Activated CD4-positive, alpha-beta memory T cell treated with anti-CD3 and anti-CD28 coated beads, Interleukin-2, amount 10 ng/mL, durations not matched to agents 7 days and 5 days (primary cell): ENCODE results near the gene DPH2. TPM values are rescaled to one million over a fixed set of nuclear protein-coding genes. Genes with fewer than 3 reads are reported as not detected.

Experiments used
- CTCF ChIA-PET: fragments of 350-600 bp; sonication (Branson Sonifier 250); formaldehyde crosslinking; loops from one replicate; lab custom pipeline; 2021; ENCODE audit warnings: antibody characterized with exemption, inconsistent platforms; lab: Charles Lee
- POLR2A ChIA-PET: fragments of 350-600 bp; sonication (Branson Sonifier 250); formaldehyde crosslinking; loops from one replicate; lab custom pipeline; 2021; ENCODE audit warnings: antibody characterized with exemption; lab: Charles Lee
- DNase-seq: peaks from one replicate; pipeline ENCODE4 v3.0.0-alpha.2; 2020
- H3K27ac Mint-ChIP-seq: one replicate; pipeline ENCODE4 v1.8.0; 2021; ENCODE audit warnings: mild to moderate bottlenecking, mixed read lengths
- H3K27me3 Mint-ChIP-seq: one replicate; pipeline ENCODE4 v1.8.0; 2021; ENCODE audit warnings: mixed read lengths
- H3K36me3 Mint-ChIP-seq: one replicate; pipeline ENCODE4 v1.8.0; 2021; ENCODE audit warnings: low read depth, mixed read lengths
- H3K4me1 Mint-ChIP-seq: one replicate; pipeline ENCODE4 v1.8.0; 2021; ENCODE audit warnings: mixed read lengths
- H3K4me3 Mint-ChIP-seq: one replicate; pipeline ENCODE4 v1.8.0; 2021; ENCODE audit warnings: mild to moderate bottlenecking, mixed read lengths
- H3K9me3 Mint-ChIP-seq: one replicate; pipeline ENCODE4 v1.8.0; 2021; ENCODE audit warnings: mixed read lengths
- total RNA-seq, 2 experiments: library from RNA; stranded (reverse); gene quantifications; one replicate each; pipeline ENCODE4 v1.2.3, GENCODE V29; 2021

The DPH2 gene
- total RNA-seq, 2 experiments from 2014 or later = 18.0 to 19.2 TPM

DNA sequence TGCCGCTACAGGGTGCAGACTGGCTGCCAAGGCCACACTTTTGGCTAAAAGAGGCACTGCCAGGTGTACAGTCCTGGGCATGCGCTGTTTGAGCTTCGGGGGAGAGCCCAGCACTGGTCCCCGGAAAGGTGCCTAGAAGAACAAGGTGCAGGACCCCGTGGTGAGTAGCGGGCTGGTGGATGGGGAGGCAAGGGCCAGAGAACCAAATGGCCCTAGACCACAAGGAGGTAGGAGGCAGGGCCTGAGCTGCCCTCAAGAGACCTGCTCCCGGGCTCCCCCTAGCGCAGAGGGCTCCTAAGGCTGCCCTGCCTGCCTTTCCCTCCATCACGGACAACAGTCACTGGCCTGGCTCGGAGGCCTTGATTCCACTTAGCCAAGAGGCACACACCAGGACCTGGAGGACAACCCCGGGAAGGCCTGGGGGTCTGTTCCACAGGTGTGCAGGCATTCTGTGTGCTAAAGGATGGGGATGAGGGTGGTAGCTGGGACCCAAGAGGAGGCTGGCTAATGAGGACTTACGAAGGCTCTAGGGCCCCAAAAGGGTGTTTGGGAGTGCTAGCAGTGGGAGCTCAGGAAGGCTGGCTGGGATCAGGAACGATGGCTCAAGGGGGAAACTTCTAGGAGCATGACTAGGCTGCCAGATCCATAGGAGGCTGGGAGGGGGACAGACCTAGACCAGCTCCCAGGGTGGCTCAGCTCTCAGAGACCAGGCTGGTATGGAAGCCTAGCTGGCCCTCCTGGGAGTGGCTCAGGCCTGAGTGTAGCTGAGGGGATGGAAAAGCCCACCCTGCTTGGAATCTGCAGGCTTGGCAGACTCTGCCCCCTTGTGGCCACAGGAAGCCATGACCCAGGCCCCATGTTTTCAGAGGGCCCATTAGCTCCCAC lies 35.5 kb upstream of the DPH2 start:
- H3K4me3 Mint-ChIP-seq = no peak overlapping the region

DNA sequence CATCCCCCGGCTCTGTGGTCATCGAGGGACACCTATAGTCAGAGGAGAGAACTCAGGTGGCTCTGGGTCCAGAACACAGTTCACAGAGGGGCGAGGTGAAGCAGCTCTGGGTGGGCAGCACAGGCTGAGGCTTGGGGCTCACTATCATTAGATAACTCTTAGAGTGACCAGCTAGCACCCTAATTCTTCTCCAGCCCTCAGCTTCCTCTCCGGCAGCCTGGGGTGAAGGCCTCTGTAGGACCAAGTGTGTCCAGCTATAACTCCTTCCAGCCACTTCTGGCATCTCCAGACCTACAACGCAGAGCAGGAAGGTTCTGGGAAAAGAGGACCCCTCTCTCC lies 34.9 kb upstream of the DPH2 start:
- DNase-seq = no peak
- ChIA-PET POLR2A (interaction anchor here (0.9 to 3.1 kb wide), 6 partner anchors 8 to 284 kb away, joined by 3 to 25 read pairs (median 7); partner anchors contain the start of genes IPO13, KDM4A and ST3GAL3), CTCF (interaction anchor here (0.7 to 10.9 kb wide), 44 partner anchors 10 to 708 kb away, joined by 3 to 324 read pairs (median 6); partner anchors contain the start of genes ATP6V0B, DPH2, IPO13 and KDM4A)
- Mint-ChIP-seq H3K4me1 (peaks cover 11% of the 10 kb centered on the region), H3K9me3 (no peaks in the 10 kb centered on the region), H3K36me3 (no peaks in the 10 kb centered on the region), H3K4me3 (no peak overlapping the region), H3K27me3 (peaks cover 11% of the 10 kb centered on the region), H3K27ac (no peak overlapping the region)

More for the DNA sequence above, 35.5 kb upstream of the DPH2 start:
- H3K27ac Mint-ChIP-seq = no peak overlapping the region
- peaks cover 11% of the 10 kb centered on the region for H3K4me1 Mint-ChIP-seq
- peak; percentile 65 for DNase-seq
- H3K9me3 Mint-ChIP-seq = no peaks in the 10 kb centered on the region
- CTCF ChIA-PET = interaction anchor here (0.7 to 10.9 kb wide), 45 partner anchors 9 to 707 kb away, joined by 3 to 324 read pairs (median 6); partner anchors contain the start of genes ATP6V0B, DPH2, IPO13 and KDM4A
- POLR2A ChIA-PET = interaction anchor here (0.9 to 3.1 kb wide), 6 partner anchors 9 to 284 kb away, joined by 3 to 25 read pairs (median 7); partner anchors contain the start of genes IPO13, KDM4A and ST3GAL3
- peaks cover 11% of the 10 kb centered on the region for H3K27me3 Mint-ChIP-seq
- no peaks in the 10 kb centered on the region for H3K36me3 Mint-ChIP-seq

DNA sequence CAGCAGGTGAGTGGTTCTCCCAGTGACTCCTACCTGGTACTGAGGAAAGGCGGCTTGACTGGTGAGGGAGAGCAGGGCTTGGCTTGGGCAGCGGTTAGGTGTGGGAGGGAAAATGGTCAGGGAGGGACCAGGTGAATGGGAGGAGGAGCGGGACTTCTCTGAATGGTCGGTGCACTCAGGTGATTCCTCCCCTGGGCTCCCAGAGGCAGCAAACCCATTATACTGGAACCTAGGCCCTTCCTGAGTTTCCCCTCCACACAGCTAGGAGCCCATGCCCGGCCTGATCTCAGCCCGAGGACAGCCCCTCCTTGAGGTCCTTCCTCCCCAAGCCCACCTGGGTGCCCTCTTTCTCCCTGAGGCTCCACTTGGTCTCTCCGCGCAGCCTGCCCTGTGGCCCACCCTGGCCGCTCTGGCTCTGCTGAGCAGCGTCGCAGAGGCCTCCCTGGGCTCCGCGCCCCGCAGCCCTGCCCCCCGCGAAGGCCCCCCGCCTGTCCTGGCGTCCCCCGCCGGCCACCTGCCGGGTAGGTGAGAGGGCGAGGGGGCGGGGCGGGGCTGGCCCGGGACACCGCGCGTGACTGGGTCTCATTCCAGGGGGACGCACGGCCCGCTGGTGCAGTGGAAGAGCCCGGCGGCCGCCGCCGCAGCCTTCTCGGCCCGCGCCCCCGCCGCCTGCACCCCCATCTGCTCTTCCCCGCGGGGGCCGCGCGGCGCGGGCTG lies 33.9 kb upstream of the DPH2 start:
- Mint-ChIP-seq H3K9me3 (no peaks in the 10 kb centered on the region), H3K36me3 (no peaks in the 10 kb centered on the region), H3K27me3 (peaks cover 11% of the 10 kb centered on the region), H3K4me3 (no peak overlapping the region), H3K27ac (no peak overlapping the region), H3K4me1 (peaks cover 11% of the 10 kb centered on the region)
- no peak for DNase-seq
- ChIA-PET POLR2A (interaction anchor here (0.9 to 3.1 kb wide), 3 partner anchors 11 to 229 kb away, joined by 4 to 25 read pairs (median 4); partner anchors contain the start of genes IPO13 and ST3GAL3), CTCF (interaction anchor here (0.9 to 10.9 kb wide), 18 partner anchors 10 to 406 kb away, joined by 3 to 324 read pairs (median 8); partner anchors contain the start of genes ATP6V0B, DPH2, IPO13 and KDM4A)

- peaks cover 11% of the 10 kb centered on the region for H3K4me1 Mint-ChIP-seq
- CTCF ChIA-PET = interaction anchor here (4.7 to 10.9 kb wide), 2 partner anchors 9 to 173 kb away, joined by 102 to 324 read pairs; partner anchors contain the start of gene IPO13
- POLR2A ChIA-PET = interaction anchor here (0.8 to 3.1 kb wide), 2 partner anchors 10 kb away, joined by 3 to 25 read pairs; partner anchors contain the start of gene IPO13
- DNase-seq = no peak
- H3K4me3 Mint-ChIP-seq = peak overlapping the region; percentile 40
- no peaks in the 10 kb centered on the region for H3K36me3 Mint-ChIP-seq
- H3K27ac Mint-ChIP-seq = no peak overlapping the region
- H3K27me3 Mint-ChIP-seq = peaks cover 11% of the 10 kb centered on the region
- no peaks in the 10 kb centered on the region for H3K9me3 Mint-ChIP-seq
These were observed 33.2 kb upstream of the DPH2 start for GRCh38 chr1:43936431-43937151.

DNA sequence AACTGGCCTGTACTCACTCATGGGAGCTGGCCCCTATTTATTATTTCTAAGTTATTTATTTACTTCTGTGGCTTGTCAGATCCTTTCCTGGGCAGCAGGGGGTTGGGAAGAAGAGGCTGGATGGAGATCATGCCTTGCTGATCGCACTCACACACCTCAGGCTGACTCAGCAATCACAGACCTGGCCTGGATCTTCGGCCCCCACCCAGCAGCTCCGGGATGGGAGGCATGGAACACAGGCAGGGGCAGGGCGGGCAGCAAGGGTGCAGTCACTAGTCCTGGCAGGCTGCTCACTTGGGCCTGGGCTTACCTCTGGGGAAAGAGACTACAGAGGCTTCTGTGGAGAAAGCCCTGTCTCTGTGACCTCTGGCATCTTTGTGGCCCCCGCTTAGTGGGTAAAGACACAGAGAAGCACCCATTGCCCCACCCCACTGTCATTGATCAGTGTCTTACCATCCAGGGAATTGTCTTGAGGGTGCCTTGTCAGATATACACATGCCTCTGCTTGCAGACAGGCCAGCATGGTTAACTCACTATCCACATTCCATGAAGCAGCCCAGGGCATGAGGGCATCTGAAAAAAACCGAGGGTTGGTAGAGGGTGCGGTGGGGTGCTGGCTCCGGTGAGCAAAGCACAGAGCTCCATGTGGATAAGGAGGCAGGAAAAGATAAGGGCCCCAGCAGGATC lies 32.5 kb upstream of the DPH2 start:
- Mint-ChIP-seq H3K9me3 (no peaks in the 10 kb centered on the region), H3K27me3 (peaks cover 11% of the 10 kb centered on the region), H3K27ac (no peak overlapping the region), H3K4me1 (peaks cover 11% of the 10 kb centered on the region), H3K36me3 (no peaks in the 10 kb centered on the region), H3K4me3 (no peak overlapping the region)
- ChIA-PET CTCF (interaction anchor here (4.7 to 10.9 kb wide), 2 partner anchors 8 to 173 kb away, joined by 102 to 324 read pairs; partner anchors contain the start of gene IPO13), POLR2A (interaction anchor here (0.8 kb wide), 1 partner anchor 10 kb away, joined by 3 read pairs; the partner anchor contains the start of gene IPO13)
- no peak for DNase-seq

DNA sequence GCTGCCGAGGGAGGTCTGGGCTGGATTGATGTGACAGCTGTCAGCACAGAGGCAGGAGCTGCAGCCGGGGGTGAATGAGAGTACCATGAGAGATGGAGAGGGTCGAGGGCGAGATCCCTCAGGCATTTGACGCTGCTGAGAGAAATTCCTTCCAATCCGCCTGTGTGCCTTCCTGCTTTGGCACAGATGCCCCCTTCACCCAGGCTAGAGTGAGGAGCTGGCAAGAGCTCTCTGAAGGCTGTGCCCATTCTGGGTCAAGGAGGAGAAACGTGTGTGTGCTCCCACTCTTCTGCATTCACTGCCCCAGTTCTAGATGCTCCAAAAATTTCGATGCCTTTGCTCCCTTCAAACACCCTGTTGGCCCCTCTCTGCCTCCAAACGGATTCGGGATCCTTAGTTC lies 31.4 kb upstream of the DPH2 start:
- CTCF ChIA-PET = interaction anchor here (10.9 kb wide), 1 partner anchor 174 kb away, joined by 324 read pairs; no protein-coding TSS in a partner anchor
- POLR2A ChIA-PET = no interaction called here
- Mint-ChIP-seq H3K9me3 (no peaks in the 10 kb centered on the region), H3K27me3 (peaks cover 11% of the 10 kb centered on the region), H3K4me3 (no peak overlapping the region), H3K27ac (no peak overlapping the region), H3K36me3 (peaks cover 3% of the 10 kb centered on the region), H3K4me1 (peaks cover 13% of the 10 kb centered on the region)
- no peak for DNase-seq

DNA sequence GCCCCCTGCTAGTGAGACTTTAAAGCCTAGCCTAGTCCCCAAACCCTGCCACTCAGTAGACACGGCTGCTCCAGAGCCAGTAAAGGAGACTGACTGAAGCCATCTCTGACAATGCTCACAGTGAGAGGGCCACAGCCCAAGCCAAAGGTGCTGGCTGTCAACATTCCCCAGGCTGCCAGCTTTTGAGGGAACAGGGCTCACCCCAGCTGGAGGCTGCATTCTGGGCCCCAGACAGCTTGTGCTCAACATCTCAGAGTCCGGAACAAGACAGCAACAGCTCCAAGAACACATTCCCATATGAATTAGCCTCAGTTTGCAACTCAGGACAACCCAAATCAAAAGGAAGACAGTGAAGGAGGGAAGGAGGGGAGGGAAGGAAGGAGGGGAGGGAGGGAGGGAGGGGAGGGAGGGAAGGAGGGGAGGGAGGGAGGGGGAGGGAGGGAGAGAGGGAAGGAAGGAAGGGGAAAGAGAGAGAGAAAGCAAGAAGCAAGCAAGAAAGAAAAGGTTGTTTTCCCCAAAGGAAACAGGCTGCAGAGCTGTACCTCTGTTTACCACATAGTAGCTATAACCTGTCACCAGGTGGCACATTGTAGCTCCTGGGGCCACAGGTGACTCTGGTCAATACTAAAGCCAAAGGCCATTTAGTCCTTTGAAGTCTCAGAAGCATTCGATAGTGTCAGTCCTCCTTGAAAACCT lies 30.8 kb upstream of the DPH2 start:
- no peak overlapping the region for H3K27ac Mint-ChIP-seq
- no peaks in the 10 kb centered on the region for H3K9me3 Mint-ChIP-seq
- peaks cover 3% of the 10 kb centered on the region for H3K36me3 Mint-ChIP-seq
- peaks cover 8% of the 10 kb centered on the region for H3K27me3 Mint-ChIP-seq
- DNase-seq = no peak
- ChIA-PET POLR2A (no interaction called here), CTCF (interaction anchor here (1.6 to 10.9 kb wide), 2 partner anchors 175 kb away, joined by 6 to 324 read pairs; no protein-coding TSS in a partner anchor)
- peaks cover 9% of the 10 kb centered on the region for H3K4me1 Mint-ChIP-seq
- no peak overlapping the region for H3K4me3 Mint-ChIP-seq

DNA sequence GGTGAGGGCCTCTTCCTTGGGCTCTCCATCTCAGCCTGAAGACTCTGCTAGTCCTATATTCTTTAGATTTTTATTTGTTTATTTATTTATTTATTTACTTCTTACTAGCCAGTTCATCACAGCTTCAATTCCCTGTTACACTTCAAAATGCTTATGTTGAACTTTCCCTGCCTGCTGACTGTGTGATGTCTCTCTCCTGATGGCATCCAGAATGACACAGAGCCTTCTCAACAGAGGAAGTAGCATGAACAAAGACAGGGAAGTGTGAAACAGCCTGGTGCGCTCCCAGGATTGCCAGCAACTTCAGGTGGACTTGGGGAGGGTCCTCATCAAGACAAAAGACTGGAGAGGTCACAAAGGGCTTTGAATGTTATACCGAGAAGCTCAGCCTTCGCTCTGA lies 27.4 kb upstream of the DPH2 start:
- no peak overlapping the region for H3K4me3 Mint-ChIP-seq
- ChIA-PET POLR2A (no interaction called here), CTCF (interaction anchor here (1.0 to 5.6 kb wide), 3 partner anchors 7 to 179 kb away, joined by 3 to 102 read pairs (median 9); partner anchors contain the start of gene ARTN)
- H3K36me3 Mint-ChIP-seq = peaks cover 6% of the 10 kb centered on the region
- no peak for DNase-seq
- H3K27me3 Mint-ChIP-seq = no peaks in the 10 kb centered on the region
- no peak overlapping the region for H3K27ac Mint-ChIP-seq
- H3K9me3 Mint-ChIP-seq = no peaks in the 10 kb centered on the region
- H3K4me1 Mint-ChIP-seq = peaks cover 24% of the 10 kb centered on the region

GRCh38 chr1:43944860-43945259 lies 24.9 kb upstream of the DPH2 start:
- H3K27ac Mint-ChIP-seq = no peak overlapping the region
- CTCF ChIA-PET = interaction anchor here (1.4 to 5.6 kb wide), 4 partner anchors 10 to 291 kb away, joined by 3 to 102 read pairs (median 18); partner anchors contain the start of gene ARTN
- no peak for DNase-seq
- POLR2A ChIA-PET = interaction anchor here (3.1 kb wide), 1 partner anchor 26 kb away, joined by 20 read pairs; the partner anchor contains the start of gene DPH2
- peaks cover 6% of the 10 kb centered on the region for H3K36me3 Mint-ChIP-seq
- H3K4me1 Mint-ChIP-seq = peaks cover 39% of the 10 kb centered on the region
- no peaks in the 10 kb centered on the region for H3K9me3 Mint-ChIP-seq
- H3K4me3 Mint-ChIP-seq = peak overlapping the region; percentile 89
- no peaks in the 10 kb centered on the region for H3K27me3 Mint-ChIP-seq

- no peaks in the 10 kb centered on the region for H3K9me3 Mint-ChIP-seq
- peak overlapping the region; percentile 88 for H3K27ac Mint-ChIP-seq
- POLR2A ChIA-PET = interaction anchor here (0.9 to 3.1 kb wide), 6 partner anchors 11 to 1576 kb away, joined by 3 to 25 read pairs (median 10); partner anchors contain the start of genes ATP6V0B, CDC20, DPH2 and KDM4A
- no peaks in the 10 kb centered on the region for H3K27me3 Mint-ChIP-seq
- peaks cover 13% of the 10 kb centered on the region for H3K36me3 Mint-ChIP-seq
- DNase-seq = no peak
- peak overlapping the region; percentile 89 for H3K4me3 Mint-ChIP-seq
- CTCF ChIA-PET = interaction anchor here (0.9 to 5.6 kb wide), 16 partner anchors 11 to 391 kb away, joined by 3 to 102 read pairs (median 4); partner anchors contain the start of genes ARTN, ATP6V0B, DPH2 and KDM4A
- H3K4me1 Mint-ChIP-seq = peaks cover 44% of the 10 kb centered on the region
These were observed 24.1 kb upstream of the DPH2 start for GRCh38 chr1:43945674-43946235.
